PC-3 (cell line): ENCODE results near the gene HSFX2. TPM values are rescaled to one million over a fixed set of nuclear protein-coding genes. Genes with fewer than 3 reads are reported as not detected.
"Not testable (repeated sequence)": the region's sequence is repeated elsewhere in the genome, so short reads cannot be mapped to it uniquely, and the experiment has no call there.

Experiments
- ATAC-seq: fragments of 200-7000 bp; cut with Tn5 transposase; 2 replicates; pipeline ENCODE4 v1.9.1; 2020; ENCODE audit warnings: mild to moderate bottlenecking, moderate library complexity
- BruUV-seq: library from RNA; stranded (reverse); fragments of 400-500 nt; replicated peaks from 2 replicates; lab custom pipeline; 2021; lab: Mats Ljungman, UMichigan
- CTCF ChIA-PET: fragments of 300-600 bp; sonication (Branson Sonifier 250); formaldehyde crosslinking; loops from one replicate; lab custom pipeline; 2022; ENCODE audit warnings: antibody characterized with exemption; lab: Charles Lee
- POLR2A ChIA-PET: fragments of 300-600 bp; sonication (Branson Sonifier 250); formaldehyde crosslinking; loops from one replicate; lab custom pipeline; 2022; ENCODE audit warnings: antibody characterized with exemption; ENCODE audit not compliant: unreplicated experiment; lab: Charles Lee
- DNase-seq: peaks from one replicate; pipeline ENCODE4 v3.0.0-alpha.2; 2015
- H2AFZ ChIP-seq: fragments of 300-600 bp; sonication (generic); 2 replicates; pipeline ENCODE4 v1.6.0; 2016; ENCODE audit warnings: antibody characterized with exemption, low read length
- H3F3A ChIP-seq: fragments of 300-600 bp; sonication (generic); one replicate; pipeline ENCODE4 v1.6.0; 2017; ENCODE audit warnings: antibody characterized with exemption, low read length, control low read depth, mild to moderate bottlenecking; ENCODE audit not compliant: unreplicated experiment
- H3K27ac ChIP-seq: fragments of 300-600 bp; sonication (generic); 2 replicates; pipeline ENCODE4 v1.5.1; 2016; ENCODE audit warnings: mild to moderate bottlenecking, low read length
- H3K27me3 ChIP-seq: fragments of 300-600 bp; sonication (generic); 2 replicates; pipeline ENCODE4 v1.6.1; 2016; ENCODE audit warnings: low read length, mixed read lengths
- H3K36me3 ChIP-seq: fragments of 300-600 bp; sonication (generic); 2 replicates; pipeline ENCODE4 v1.6.1; 2016; ENCODE audit warnings: low read depth, mixed run types, low read length, mixed read lengths
- H3K4me1 ChIP-seq: fragments of 300-600 bp; sonication (generic); 2 replicates; pipeline ENCODE4 v1.5.1; 2016; ENCODE audit warnings: low read length; ENCODE audit not compliant: insufficient read depth
- H3K4me2 ChIP-seq: fragments of 300-600 bp; sonication (generic); 2 replicates; pipeline ENCODE4 v1.6.0; 2016; ENCODE audit warnings: low read length
- H3K4me3 ChIP-seq: fragments of 300-600 bp; sonication (generic); 2 replicates; pipeline ENCODE4 v1.5.1; 2016; ENCODE audit warnings: mild to moderate bottlenecking, low read length, mixed read lengths
- H3K79me2 ChIP-seq: fragments of 300-600 bp; sonication (generic); 2 replicates; pipeline ENCODE4 v1.6.1; 2017; ENCODE audit warnings: low read length, mixed read lengths
- H3K9ac ChIP-seq: fragments of 300-600 bp; sonication (generic); 2 replicates; pipeline ENCODE4 v1.6.0; 2016; ENCODE audit warnings: mild to moderate bottlenecking, low read length
- H3K9me2 ChIP-seq: fragments of 300-600 bp; sonication (generic); replicated peaks from 2 replicates; pipeline ENCODE4 v1.6.1; 2016; ENCODE audit warnings: mixed run types, low read length, mixed read lengths
- H3K9me3 ChIP-seq: fragments of 300-600 bp; sonication (generic); 2 replicates; pipeline ENCODE4 v1.6.1; 2016; ENCODE audit warnings: low read length, mixed read lengths
- H4K20me1 ChIP-seq: fragments of 300-600 bp; sonication (generic); 2 replicates; pipeline ENCODE4 v1.6.1; 2016; ENCODE audit warnings: low read length, mixed read lengths
- EZH2 ChIP-seq: fragments of 300-600 bp; sonication (generic); IDR thresholded peaks from one replicate; pipeline ENCODE4 v1.6.1; 2017; ENCODE audit warnings: antibody characterized with exemption, mild to moderate bottlenecking, low read length; ENCODE audit not compliant: unreplicated experiment
- EZH2phosphoT487 ChIP-seq: fragments of 300-600 bp; sonication (generic); IDR thresholded peaks from 2 replicates; pipeline ENCODE4 v1.6.1; 2018; ENCODE audit warnings: mild to moderate bottlenecking, antibody characterized with exemption, low read length, borderline replicate concordance
- intact Hi-C: fragments of 100-400 bp; cut with micrococcal nuclease; formaldehyde crosslinking; loops from 2 replicates; pipeline ENCODE4 v1.9.0; 2023
- total RNA-seq: library from RNA; depleted of rRNA; stranded (reverse); fragments of >200 nt; gene quantifications from 2 replicates; pipeline ENCODE4 v1.2.3, GENCODE V29; 2014
- TF ChIP-seq, protein P1 (sequence below): fragments of 300-600 bp; sonication (generic); conservative IDR thresholded peaks from 2 replicates; pipeline ENCODE4 v1.5.1; 2017; ENCODE audit warnings: antibody characterized with exemption, low read depth, mild to moderate bottlenecking, low read length

HSFX2 gene
- total RNA-seq, 1 experiment from 2014 or later: not detected

DNA sequence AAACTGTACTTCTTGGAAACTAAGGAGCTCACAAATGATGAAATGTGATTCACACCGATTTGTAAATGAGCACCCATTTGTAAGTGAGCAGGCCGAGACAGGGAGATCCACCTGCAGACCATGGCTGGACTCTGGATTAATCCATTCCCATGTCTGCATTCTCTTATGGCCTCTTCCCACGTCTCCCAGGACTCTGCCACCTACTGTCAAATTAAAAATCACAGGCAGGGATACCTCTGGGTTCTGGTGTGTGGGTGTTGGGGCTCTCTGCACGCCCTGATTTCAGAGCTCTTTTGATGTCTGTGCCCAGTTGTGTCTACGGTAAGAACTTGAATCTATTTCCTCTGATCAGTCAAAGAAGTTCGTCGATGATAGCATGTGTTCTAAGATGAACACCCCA is 4.1 kb downstream of the HSFX2 start:
- H3K4me3 ChIP-seq, H3K4me1 ChIP-seq, H3K79me2 ChIP-seq, intact Hi-C loops, H3K9me2 ChIP-seq, H3K27me3 ChIP-seq, H3K27ac ChIP-seq, H3K36me3 ChIP-seq, H3K4me2 ChIP-seq, H3F3A ChIP-seq, H3K9me3 ChIP-seq, H2AFZ ChIP-seq, H4K20me1 ChIP-seq, DNase-seq, ATAC-seq, CTCF ChIA-PET, POLR2A ChIA-PET, BruUV-seq, H3K9ac ChIP-seq: not testable (repeated sequence)

- H3K36me3 ChIP-seq, intact Hi-C loops, H3K79me2 ChIP-seq, DNase-seq, POLR2A ChIA-PET, H3K27me3 ChIP-seq, H3K4me2 ChIP-seq, H3K27ac ChIP-seq, H3F3A ChIP-seq, H3K9ac ChIP-seq, CTCF ChIA-PET, H3K9me2 ChIP-seq, ATAC-seq, H3K9me3 ChIP-seq, BruUV-seq, H3K4me1 ChIP-seq, H2AFZ ChIP-seq, H3K4me3 ChIP-seq, H4K20me1 ChIP-seq: not testable (repeated sequence)
Observed at GRCh38 chrX:149587359-149587758, 7.8 kb downstream of the HSFX2 start, which contains the start of gene MAGEA9B. Gene MAGEA9B, minus strand, starts transcription at chrX:149587459. Its CDS starts 4,280 bp downstream, at chrX:149583179.

DNA sequence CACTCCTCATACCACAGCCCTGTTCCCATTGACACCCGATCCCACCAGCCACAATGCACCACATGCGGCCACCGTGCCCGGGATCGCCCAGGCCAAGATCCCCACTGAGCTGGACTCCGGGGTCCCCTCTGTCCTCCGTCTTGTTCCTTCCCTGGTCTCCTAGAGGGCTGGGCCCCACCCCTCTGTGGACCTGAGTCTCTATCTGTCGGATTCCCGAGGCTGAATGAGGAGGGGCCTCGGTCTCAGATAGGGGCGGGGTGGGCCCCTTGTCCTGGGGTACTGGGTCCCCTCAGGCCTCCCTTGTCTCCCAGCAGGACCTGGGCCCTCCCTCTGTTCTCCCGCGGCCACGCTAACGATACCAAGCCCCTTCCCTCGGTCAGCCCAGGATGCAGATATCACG is 9.5 kb downstream of the HSFX2 start:
- CTCF ChIA-PET, POLR2A ChIA-PET, BruUV-seq: not testable (repeated sequence)

GRCh38 chrX:149573456-149573855 is 21.7 kb downstream of the HSFX2 start:
- H3K27ac ChIP-seq, CTCF ChIA-PET, H4K20me1 ChIP-seq, POLR2A ChIA-PET, H3K9me2 ChIP-seq, H3K9me3 ChIP-seq, H3K36me3 ChIP-seq, H3K4me2 ChIP-seq, H3K27me3 ChIP-seq, H3K79me2 ChIP-seq, H3K4me3 ChIP-seq, H3F3A ChIP-seq, H3K9ac ChIP-seq, H2AFZ ChIP-seq, DNase-seq, intact Hi-C loops, BruUV-seq, H3K4me1 ChIP-seq: not testable (repeated sequence)
- ATAC-seq: peak; percentile 49; the same call in 1 of the 2 replicates

More for the DNA sequence above, 9.5 kb downstream of the HSFX2 start:
- H4K20me1 ChIP-seq, H3K4me1 ChIP-seq, H3K4me3 ChIP-seq, DNase-seq, H3K27me3 ChIP-seq, H3K79me2 ChIP-seq, ATAC-seq, H3K36me3 ChIP-seq, H3F3A ChIP-seq, H3K9ac ChIP-seq, H3K9me2 ChIP-seq, H3K4me2 ChIP-seq, H2AFZ ChIP-seq, intact Hi-C loops, H3K9me3 ChIP-seq, H3K27ac ChIP-seq: not testable (repeated sequence)

GRCh38 chrX:149572743-149573142 is 22.4 kb downstream of the HSFX2 start:
- no TSS peak for BruUV-seq
- Histone ChIP-seq H2AFZ (no peak overlapping the region), H3K27ac (no peak overlapping the region), H3K9me3 (no peaks in the 10 kb centered on the region), H3K4me1 (no peaks in the 10 kb centered on the region), H3K9ac (no peak overlapping the region), H4K20me1 (no peaks in the 10 kb centered on the region), H3F3A (no peaks in the 10 kb centered on the region), H3K4me3 (no peak overlapping the region), H3K27me3 (no peaks in the 10 kb centered on the region), H3K4me2 (no peak overlapping the region), H3K79me2 (no peaks in the 10 kb centered on the region), H3K9me2 (no peaks in the 10 kb centered on the region), H3K36me3 (no peaks in the 10 kb centered on the region)
- TF ChIP-seq, protein P1, sequence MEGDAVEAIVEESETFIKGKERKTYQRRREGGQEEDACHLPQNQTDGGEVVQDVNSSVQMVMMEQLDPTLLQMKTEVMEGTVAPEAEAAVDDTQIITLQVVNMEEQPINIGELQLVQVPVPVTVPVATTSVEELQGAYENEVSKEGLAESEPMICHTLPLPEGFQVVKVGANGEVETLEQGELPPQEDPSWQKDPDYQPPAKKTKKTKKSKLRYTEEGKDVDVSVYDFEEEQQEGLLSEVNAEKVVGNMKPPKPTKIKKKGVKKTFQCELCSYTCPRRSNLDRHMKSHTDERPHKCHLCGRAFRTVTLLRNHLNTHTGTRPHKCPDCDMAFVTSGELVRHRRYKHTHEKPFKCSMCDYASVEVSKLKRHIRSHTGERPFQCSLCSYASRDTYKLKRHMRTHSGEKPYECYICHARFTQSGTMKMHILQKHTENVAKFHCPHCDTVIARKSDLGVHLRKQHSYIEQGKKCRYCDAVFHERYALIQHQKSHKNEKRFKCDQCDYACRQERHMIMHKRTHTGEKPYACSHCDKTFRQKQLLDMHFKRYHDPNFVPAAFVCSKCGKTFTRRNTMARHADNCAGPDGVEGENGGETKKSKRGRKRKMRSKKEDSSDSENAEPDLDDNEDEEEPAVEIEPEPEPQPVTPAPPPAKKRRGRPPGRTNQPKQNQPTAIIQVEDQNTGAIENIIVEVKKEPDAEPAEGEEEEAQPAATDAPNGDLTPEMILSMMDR: no peak
- TF ChIP-seq EZH2phosphoT487 (no peak), EZH2 (no peak)
- DNase-seq: no peak
- no peak for ATAC-seq
- ChIA-PET CTCF (no interaction called here), POLR2A (no interaction called here)
- intact Hi-C loops: no loop called here
